IMR-90 (cell line): ENCODE measurements around the gene TMEM235. TPM values are rescaled to one million over a fixed set of nuclear protein-coding genes. Genes with fewer than 3 reads are reported as not detected.

Source experiments
- ATAC-seq: fragments of 200-7000 bp; cut with Tn5 transposase; 2 replicates; pipeline ENCODE4 v1.9.1; 2020; ENCODE audit warnings: low read depth, mild to moderate bottlenecking, moderate library complexity
- BruUV-seq: library from RNA; stranded (reverse); fragments of 400-500 nt; replicated peaks from 2 replicates; lab custom pipeline; 2021; lab: Mats Ljungman, UMichigan
- CTCF ChIA-PET: fragments of 300-600 bp; formaldehyde crosslinking; extraction: SDS; loops from one replicate; lab custom pipeline; 2021; ENCODE audit warnings: antibody characterized with exemption; lab: Yijun Ruan, JAX
- POLR2A ChIA-PET: fragments of 300-600 bp; sonication (Branson Sonifier 250); formaldehyde crosslinking; loops from one replicate; lab custom pipeline; 2022; ENCODE audit warnings: antibody characterized with exemption; ENCODE audit not compliant: unreplicated experiment; lab: Charles Lee
- DNase-seq: peaks from one replicate; pipeline ENCODE4 v3.0.0; 2013
- H2AFZ ChIP-seq: replicated peaks from 2 replicates; pipeline ENCODE3; 2013; ENCODE audit warnings: low read length, mild to moderate bottlenecking; ENCODE audit not compliant: poor library complexity
- H2AK5ac ChIP-seq: 2 replicates; pipeline ENCODE4 v1.6.1; 2013; ENCODE audit warnings: low read depth, low read length, inconsistent platforms
- H2AK9ac ChIP-seq: replicated peaks from 2 replicates; pipeline ENCODE3; 2013; ENCODE audit warnings: mild to moderate bottlenecking, low read depth, low read length, moderate library complexity; ENCODE audit not compliant: poor library complexity
- H2BK120ac ChIP-seq: 2 replicates; pipeline ENCODE4 v1.6.1; 2013; ENCODE audit warnings: low read depth, low read length, inconsistent platforms
- H2BK15ac ChIP-seq: 3 replicates; pipeline ENCODE4 v1.6.1; 2013; ENCODE audit warnings: low read depth, low read length, inconsistent platforms
- H2BK20ac ChIP-seq: 2 replicates; pipeline ENCODE4 v1.6.1; 2013; ENCODE audit warnings: low read depth, mild to moderate bottlenecking, inconsistent platforms, low read length, moderate library complexity
- H2BK5ac ChIP-seq: 2 replicates; pipeline ENCODE4 v1.6.1; 2013; ENCODE audit warnings: mild to moderate bottlenecking, low read depth, low read length, inconsistent platforms; ENCODE audit not compliant: poor library complexity, severe bottlenecking
- H3K14ac ChIP-seq: replicated peaks from 2 replicates; pipeline ENCODE4 v1.6.1; 2013; ENCODE audit warnings: low read depth, low read length, inconsistent platforms
- H3K18ac ChIP-seq: 2 replicates; pipeline ENCODE4 v1.6.1; 2013; ENCODE audit warnings: low read depth, low read length, control low read depth
- H3K23ac ChIP-seq: 2 replicates; pipeline ENCODE4 v1.6.1; 2013; ENCODE audit warnings: low read depth, low read length, inconsistent platforms
- H3K27ac ChIP-seq: 2 replicates; pipeline ENCODE4 v1.5.1; 2013; ENCODE audit warnings: mild to moderate bottlenecking, control low read depth, low read length; ENCODE audit not compliant: insufficient read depth
- H3K27me3 ChIP-seq: 2 replicates; pipeline ENCODE4 v1.6.1; 2013; ENCODE audit warnings: low read length; ENCODE audit not compliant: control insufficient read depth, insufficient read depth
- H3K36me3 ChIP-seq: 2 replicates; pipeline ENCODE4 v1.6.1; 2013; ENCODE audit warnings: low read length, mixed read lengths; ENCODE audit not compliant: control insufficient read depth, insufficient read depth
- H3K4ac ChIP-seq: 2 replicates; pipeline ENCODE4 v1.6.1; 2013; ENCODE audit warnings: low read depth, low read length, inconsistent platforms
- H3K4me1 ChIP-seq: 2 replicates; pipeline ENCODE4 v1.6.1; 2013; ENCODE audit warnings: low read length, mixed read lengths; ENCODE audit not compliant: control insufficient read depth, insufficient read depth
- H3K4me2 ChIP-seq: 2 replicates; pipeline ENCODE4 v1.6.1; 2013; ENCODE audit warnings: low read depth, mild to moderate bottlenecking, control low read depth, low read length, moderate library complexity
- H3K4me3 ChIP-seq: 2 replicates; pipeline ENCODE4 v1.5.1; 2013; ENCODE audit warnings: low read depth, mild to moderate bottlenecking, control low read depth, low read length, moderate library complexity; ENCODE audit not compliant: insufficient read depth
- H3K56ac ChIP-seq: 2 replicates; pipeline ENCODE4 v1.6.1; 2013; ENCODE audit warnings: low read length, inconsistent platforms; ENCODE audit not compliant: insufficient read depth; ENCODE audit errors: extremely low read depth
- H3K79me1 ChIP-seq, 2 experiments: 2 replicates each; pipeline ENCODE4 v1.6.1; 2013; ENCODE audit warnings: low read length in 2 of 2, inconsistent platforms in 1 of 2, low read depth in 1 of 2
- H3K9ac ChIP-seq: 2 replicates; pipeline ENCODE4 v1.6.1; 2013; ENCODE audit warnings: low read depth, low read length, control low read depth
- H3K9me1 ChIP-seq: 2 replicates; pipeline ENCODE4 v1.6.1; 2013; ENCODE audit warnings: low read length, inconsistent platforms; ENCODE audit not compliant: insufficient read depth
- H3K9me3 ChIP-seq: 2 replicates; pipeline ENCODE4 v1.6.1; 2013; ENCODE audit warnings: low read length; ENCODE audit not compliant: control insufficient read depth, insufficient read depth
- H4K20me1 ChIP-seq: 2 replicates; pipeline ENCODE4 v1.6.1; 2013; ENCODE audit warnings: low read length, inconsistent platforms; ENCODE audit not compliant: insufficient read depth
- H4K5ac ChIP-seq: 2 replicates; pipeline ENCODE4 v1.6.1; 2013; ENCODE audit warnings: mild to moderate bottlenecking, low read depth, low read length, control low read depth
- H4K8ac ChIP-seq, 2 experiments: 2 replicates each; pipeline ENCODE4 v1.6.1; 2013; ENCODE audit warnings: low read depth in 2 of 2, low read length in 2 of 2, control low read depth in 1 of 2, inconsistent platforms in 1 of 2
- H4K91ac ChIP-seq: 2 replicates; pipeline ENCODE4 v1.6.1; 2013; ENCODE audit warnings: low read depth, low read length, inconsistent platforms; ENCODE audit not compliant: insufficient read depth
- BHLHE40 ChIP-seq: fragments of 150-350 bp; IDR thresholded peaks from 2 replicates; pipeline ENCODE4 v1.6.1; 2016; ENCODE audit warnings: mild to moderate bottlenecking, low read depth, low read length
- CEBPB ChIP-seq: IDR thresholded peaks from 2 replicates; pipeline ENCODE4 v1.6.1; 2012; ENCODE audit warnings: low read depth, low read length, improper control_type of control experiment
- CHD1 ChIP-seq: IDR thresholded peaks from 2 replicates; pipeline ENCODE4 v1.6.1; 2012; ENCODE audit warnings: low read depth, low read length, improper control_type of control experiment
- CTCF ChIP-seq: conservative IDR thresholded peaks from 2 replicates; pipeline ENCODE4 v1.5.1; 2012; ENCODE audit warnings: mild to moderate bottlenecking, low read depth, low read length, improper control_type of control experiment
- ELK1 ChIP-seq: fragments of 150-350 bp; IDR thresholded peaks from 2 replicates; pipeline ENCODE4 v1.6.1; 2016; ENCODE audit warnings: low read depth, mild to moderate bottlenecking, low read length, moderate library complexity, borderline replicate concordance
- FOS ChIP-seq: fragments of 150-350 bp; IDR thresholded peaks from 2 replicates; pipeline ENCODE4 v1.6.1; 2016; ENCODE audit warnings: low read depth, low read length
- MAFK ChIP-seq: IDR thresholded peaks from 2 replicates; pipeline ENCODE4 v1.6.1; 2012; ENCODE audit warnings: low read depth, low read length, improper control_type of control experiment
- MAZ ChIP-seq: IDR thresholded peaks from 2 replicates; pipeline ENCODE4 v1.6.1; 2012; ENCODE audit warnings: low read depth, mild to moderate bottlenecking, low read length, improper control_type of control experiment, moderate library complexity, borderline replicate concordance
- MXI1 ChIP-seq: IDR thresholded peaks from 2 replicates; pipeline ENCODE4 v1.6.1; 2012; ENCODE audit warnings: low read depth, mild to moderate bottlenecking, low read length, moderate library complexity, borderline replicate concordance
- POLR2A ChIP-seq: IDR thresholded peaks from 2 replicates; pipeline ENCODE4 v1.6.1; 2012; ENCODE audit warnings: mild to moderate bottlenecking, low read depth, low read length
- RAD21 ChIP-seq: IDR thresholded peaks from 2 replicates; pipeline ENCODE4 v1.6.1; 2012; ENCODE audit warnings: low read length, improper control_type of control experiment
- RCOR1 ChIP-seq: IDR thresholded peaks from 2 replicates; pipeline ENCODE4 v1.6.1; 2012; ENCODE audit warnings: mild to moderate bottlenecking, low read length, improper control_type of control experiment; ENCODE audit not compliant: insufficient replicate concordance
- SMC3 ChIP-seq: fragments of 150-350 bp; IDR thresholded peaks from 2 replicates; pipeline ENCODE4 v1.6.1; 2016; ENCODE audit warnings: low read depth, mild to moderate bottlenecking, antibody characterized with exemption, low read length, moderate library complexity
- WGBS, 2 experiments: methylation state at CpG; one replicate each; pipeline versions ENCODE4 v1.1.5 to v1.1.7; 2013; ENCODE audit warnings: missing lambda C conversion rate in 2 of 2; ENCODE audit not compliant: insufficient read length in 1 of 2; ENCODE audit errors: extremely low coverage in 2 of 2; 5-methylcytosine and 5-hydroxymethylcytosine counted together
- dilution Hi-C: fragments of 300-500 bp; cut with HindIII; formaldehyde crosslinking; loops from one replicate; pipeline ENCODE4 v1.14.3; 2018; ENCODE audit warnings: low sequenced_read_pairs; ENCODE audit not compliant: unreplicated experiment
- in situ Hi-C: fragments of 300-500 bp; cut with MboI; formaldehyde crosslinking; loops from 3 replicates; pipeline ENCODE4 v1.14.3; 2019; ENCODE audit warnings: low sequenced_read_pairs, inconsistent platforms, mixed read lengths
- intact Hi-C: fragments of 100-400 bp; cut with micrococcal nuclease; formaldehyde crosslinking; loops from 2 replicates; pipeline ENCODE4 v1.10.0; 2022
- polyA plus RNA-seq, 3 experiments: library from polyadenylated mRNA; depleted of rRNA; stranded (reverse); fragments of >200 nt; gene quantifications; 2 replicates each; pipeline ENCODE4 v1.2.3, GENCODE V29; 2012; ENCODE audit warnings: low replicate concordance in 1 of 3
- total RNA-seq: library from RNA; depleted of rRNA; stranded (reverse); fragments of >200 nt; gene quantifications from 2 replicates; pipeline ENCODE4 v1.2.3, GENCODE V29; 2012

TMEM235 gene
- total and polyA plus RNA-seq, 2 of the 4 experiments (the other 2 are of a cell fraction): not detected

GRCh38 chr17:78186692-78187595, 44.5 kb upstream of the TMEM235 start, which contains the start of the genes AFMID and TK1 (continued):
- TF ChIP-seq MXI1 (peak; percentile 93), CEBPB (peak; percentile 28; the same call in 1 of the 2 replicates), CHD1 (no peak), POLR2A (peak; percentile 82)

GRCh38 chr17:78196716-78197115, 34.7 kb upstream of the TMEM235 start:
- no CpG with 5 or more reads among the region's 5 CpGs for WGBS, 2 experiments
- TF ChIP-seq RAD21: no peak
- TF ChIP-seq FOS: no peak
- TF ChIP-seq MAZ: no peak
- no peak for TF ChIP-seq ELK1
- TF ChIP-seq MAFK: no peak
- no peak for TF ChIP-seq RCOR1
- TF ChIP-seq CHD1: no peak
- TF ChIP-seq MXI1: no peak
- TF ChIP-seq CEBPB: no peak
- TF ChIP-seq BHLHE40: no peak
- TF ChIP-seq SMC3: no peak
- no peak for TF ChIP-seq CTCF

More at GRCh38 chr17:78196716-78197115, 34.7 kb upstream of the TMEM235 start:
- Histone ChIP-seq H3K79me1 (peaks cover 0 to 3% of the 10 kb centered on the region in 2 experiments; a peak in 1 of 4 replicates), H2BK120ac (no peak overlapping the region), H2AK5ac (no peak overlapping the region), H3K27ac (no peak overlapping the region), H4K8ac (no peak overlapping the region), H3K9ac (no peak overlapping the region), H3K23ac (no peak overlapping the region), H2BK20ac (no peak overlapping the region), H3K9me3 (no peaks in the 10 kb centered on the region), H2BK5ac (no peak overlapping the region), H3K4me3 (no peak overlapping the region), H3K18ac (no peak overlapping the region), H2AK9ac (no peak overlapping the region), H4K5ac (no peak overlapping the region), H3K4ac (no peak overlapping the region), H4K91ac (no peak overlapping the region), H3K27me3 (no peaks in the 10 kb centered on the region), H3K9me1 (peaks cover 7% of the 10 kb centered on the region), H3K36me3 (peaks cover 7% of the 10 kb centered on the region), H4K20me1 (no peaks in the 10 kb centered on the region), H2AFZ (no peak overlapping the region), H3K4me2 (no peak overlapping the region), H3K4me1 (no peaks in the 10 kb centered on the region), H2BK15ac (no peak overlapping the region), H3K14ac (no peak overlapping the region), H3K56ac (no peak overlapping the region)
- ChIA-PET CTCF (no interaction called here), POLR2A (no interaction called here)
- ATAC-seq: no peak
- no TSS peak for BruUV-seq
- dilution Hi-C loops (no loop called here), intact Hi-C loops (no loop called here), in situ Hi-C loops (no loop called here)
- DNase-seq: no peak
